Keratinocyte (primary cell): ENCODE measurements around the gene CCDC178. TPM values are rescaled to one million over a fixed set of nuclear protein-coding genes. Genes with fewer than 3 reads are reported as not detected.

ENCODE experiments used
- DNase-seq: peaks from one replicate; pipeline ENCODE4 v3.0.0-alpha.2; 2011; ENCODE audit warnings: low read depth, missing footprints, low spot score
- FAIRE-seq: peaks from 2 replicates; lab custom pipeline; 2011; peaks lifted over from hg19 to GRCh38; lab: Jason Lieb, UNC
- H2AFZ ChIP-seq: 2 replicates; pipeline ENCODE4 v1.6.0; 2012; ENCODE audit warnings: low read length, control low read depth, inconsistent platforms; ENCODE audit not compliant: control insufficient read depth
- H3K27ac ChIP-seq: 2 replicates; pipeline ENCODE4 v1.5.1; 2011; ENCODE audit warnings: low read length; ENCODE audit not compliant: control insufficient read depth, insufficient read depth
- H3K27me3 ChIP-seq: 3 replicates; pipeline ENCODE4 v1.6.0; 2011; ENCODE audit warnings: low read length; ENCODE audit not compliant: control insufficient read depth, insufficient read depth; ENCODE audit errors: extremely low read depth
- H3K36me3 ChIP-seq, 2 experiments: 2 replicates in 1 of 2; 3 replicates in 1 of 2; pipeline ENCODE4 v1.5.1; 2011; ENCODE audit warnings: low read length in 2 of 2, mild to moderate bottlenecking in 1 of 2; ENCODE audit not compliant: control insufficient read depth in 2 of 2, insufficient read depth in 2 of 2; ENCODE audit errors: extremely low read depth in 1 of 2
- H3K4me1 ChIP-seq: 3 replicates; pipeline ENCODE4 v1.5.1; 2011; ENCODE audit warnings: low read length; ENCODE audit not compliant: control insufficient read depth, insufficient read depth; ENCODE audit errors: extremely low read depth
- H3K4me2 ChIP-seq: 3 replicates; pipeline ENCODE4 v1.6.0; 2011; ENCODE audit warnings: low read depth, low read length; ENCODE audit not compliant: control insufficient read depth, insufficient read depth; ENCODE audit errors: extremely low read depth
- H3K4me3 ChIP-seq, 3 experiments: fragments of 200-600 bp in 1 of 3; sonication (generic) in 1 of 3; 2 replicates in 2 of 3; 3 replicates in 1 of 3; pipeline ENCODE4 v1.5.1; 2011 to 2016; ENCODE audit warnings: low read length in 3 of 3, mild to moderate bottlenecking in 3 of 3, control low read depth in 2 of 3, inconsistent platforms in 1 of 3, low read depth in 1 of 3, mixed read lengths in 1 of 3, mixed run types in 1 of 3, moderate library complexity in 1 of 3; ENCODE audit not compliant: control insufficient read depth in 2 of 3, insufficient read depth in 2 of 3; ENCODE audit errors: extremely low read depth in 1 of 3
- H3K79me2 ChIP-seq: 2 replicates; pipeline ENCODE4 v1.6.0; 2012; ENCODE audit warnings: low read length; ENCODE audit not compliant: control insufficient read depth, insufficient read depth
- H3K9ac ChIP-seq: 3 replicates; pipeline ENCODE4 v1.6.0; 2011; ENCODE audit warnings: low read length; ENCODE audit not compliant: control insufficient read depth, insufficient read depth; ENCODE audit errors: extremely low read depth
- H3K9me1 ChIP-seq: 3 replicates; pipeline ENCODE4 v1.6.0; 2011; ENCODE audit warnings: low read length; ENCODE audit not compliant: control insufficient read depth, insufficient read depth; ENCODE audit errors: extremely low read depth
- H3K9me3 ChIP-seq: 2 replicates; pipeline ENCODE4 v1.5.1; 2012; ENCODE audit warnings: low read depth, low read length; ENCODE audit not compliant: control insufficient read depth
- H4K20me1 ChIP-seq: 3 replicates; pipeline ENCODE4 v1.6.0; 2011; ENCODE audit warnings: low read length; ENCODE audit not compliant: control insufficient read depth, insufficient read depth; ENCODE audit errors: extremely low read depth
- EZH2 ChIP-seq: IDR thresholded peaks from one replicate; pipeline ENCODE4 v1.6.1; 2012; ENCODE audit warnings: inconsistent platforms, mild to moderate bottlenecking, low read length, moderate library complexity
- dilution Hi-C: fragments of 300-500 bp; cut with MboI; formaldehyde crosslinking; loops from one replicate; pipeline ENCODE4 v1.7.0; 2020; ENCODE audit warnings: low sequenced_read_pairs; ENCODE audit not compliant: extremely low pct_ligation_motif_present
- polyA plus RNA-seq, 5 experiments: library from polyadenylated mRNA; depleted of rRNA in 3 of 5; stranded (reverse) in 3 of 5; stranded (forward) in 1 of 5; unstranded in 1 of 5; fragments of >200 nt; gene quantifications; 1 replicate in 1 of 5; 2 replicates in 3 of 5; 3 replicates in 1 of 5; pipeline versions ENCODE4 v1.2.1 to v1.2.3, GENCODE V29; 2011 to 2012; ENCODE audit warnings: missing spikeins in 2 of 5, low read depth in 1 of 5, low replicate concordance in 1 of 5
- TF ChIP-seq, protein P1 (sequence below), 3 experiments: IDR thresholded peaks in 1 of 3; conservative IDR thresholded peaks in 1 of 3; optimal IDR thresholded peaks in 1 of 3; 2 replicates in 2 of 3; 3 replicates in 1 of 3; pipeline versions ENCODE3 to v1.5.1; 2011; ENCODE audit warnings: low read length in 3 of 3, mild to moderate bottlenecking in 3 of 3, moderate library complexity in 2 of 3, control low read depth in 1 of 3, inconsistent platforms in 1 of 3; ENCODE audit not compliant: insufficient read depth in 2 of 3; ENCODE audit errors: extremely low read depth in 1 of 3

The CCDC178 gene
- polyA plus RNA-seq, 1 donor (not counting 4 experiments of a cell fraction or from before 2014, with no cell fraction given): 0.14 TPM

DNA sequence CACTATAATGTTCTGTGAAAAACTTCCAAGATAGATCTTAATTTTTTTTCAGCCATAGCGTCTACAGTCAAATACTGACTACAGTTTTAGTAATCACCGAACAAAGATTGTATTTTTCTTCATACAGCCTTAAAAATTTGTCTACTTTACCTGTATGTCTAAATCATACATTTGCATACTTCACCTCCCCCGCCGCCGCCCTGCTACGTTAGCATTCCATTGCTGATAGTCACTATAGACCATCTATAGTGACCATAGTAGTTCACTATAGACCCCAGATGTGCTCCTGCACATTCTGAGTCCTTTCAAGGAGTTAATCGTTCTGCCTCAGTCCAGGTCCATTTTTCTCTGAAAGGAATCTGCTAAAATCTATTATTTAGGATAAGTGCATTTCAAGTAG, 325.0 kb downstream of the CCDC178 start:
- Histone ChIP-seq H3K27ac (no peak overlapping the region), H3K9me1 (no peaks in the 10 kb centered on the region), H3K4me2 (no peak overlapping the region), H3K79me2 (no peaks in the 10 kb centered on the region), H3K27me3 (no peaks in the 10 kb centered on the region), H4K20me1 (no peaks in the 10 kb centered on the region), H3K9me3 (no peaks in the 10 kb centered on the region), H2AFZ (no peak overlapping the region), H3K9ac (no peak overlapping the region), H3K4me3 (no peak overlapping the region), H3K36me3 (no peaks in the 10 kb centered on the region), H3K4me1 (no peaks in the 10 kb centered on the region)
- TF ChIP-seq, protein P1, sequence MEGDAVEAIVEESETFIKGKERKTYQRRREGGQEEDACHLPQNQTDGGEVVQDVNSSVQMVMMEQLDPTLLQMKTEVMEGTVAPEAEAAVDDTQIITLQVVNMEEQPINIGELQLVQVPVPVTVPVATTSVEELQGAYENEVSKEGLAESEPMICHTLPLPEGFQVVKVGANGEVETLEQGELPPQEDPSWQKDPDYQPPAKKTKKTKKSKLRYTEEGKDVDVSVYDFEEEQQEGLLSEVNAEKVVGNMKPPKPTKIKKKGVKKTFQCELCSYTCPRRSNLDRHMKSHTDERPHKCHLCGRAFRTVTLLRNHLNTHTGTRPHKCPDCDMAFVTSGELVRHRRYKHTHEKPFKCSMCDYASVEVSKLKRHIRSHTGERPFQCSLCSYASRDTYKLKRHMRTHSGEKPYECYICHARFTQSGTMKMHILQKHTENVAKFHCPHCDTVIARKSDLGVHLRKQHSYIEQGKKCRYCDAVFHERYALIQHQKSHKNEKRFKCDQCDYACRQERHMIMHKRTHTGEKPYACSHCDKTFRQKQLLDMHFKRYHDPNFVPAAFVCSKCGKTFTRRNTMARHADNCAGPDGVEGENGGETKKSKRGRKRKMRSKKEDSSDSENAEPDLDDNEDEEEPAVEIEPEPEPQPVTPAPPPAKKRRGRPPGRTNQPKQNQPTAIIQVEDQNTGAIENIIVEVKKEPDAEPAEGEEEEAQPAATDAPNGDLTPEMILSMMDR (optimal IDR thresholded peaks at IDR 0.05 in 1 of 3, IDR thresholded peaks at IDR 0.05 in 1 of 3, conservative IDR thresholded peaks at IDR 0.05 in 1 of 3; ENCODE audit: extremely low read depth in 1 of 3, insufficient read depth in 2 of 3, low read length in 3 of 3): no peak
- no peak for TF ChIP-seq EZH2
- FAIRE-seq (no peak), DNase-seq (no peak)
- dilution Hi-C loops: no loop called here

DNA sequence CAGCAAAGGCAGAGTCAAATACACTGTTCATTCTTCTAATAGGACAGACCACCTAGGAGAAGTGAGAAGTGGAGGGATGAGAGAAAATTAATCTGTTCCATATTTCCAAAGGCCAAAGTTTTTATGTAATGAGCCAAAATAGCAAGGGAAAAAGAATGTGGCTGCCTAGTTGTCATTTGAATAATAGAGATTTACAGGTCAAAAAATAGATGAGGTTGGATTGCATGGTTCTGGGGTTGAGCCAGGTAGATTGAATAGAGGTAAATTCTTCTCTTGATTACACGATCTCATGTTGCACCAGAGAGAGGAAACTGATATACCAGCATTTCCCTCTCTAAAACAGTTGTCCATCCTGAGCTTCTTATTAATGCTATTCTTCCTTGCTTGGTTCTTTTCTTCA, 325.8 kb downstream of the CCDC178 start:
- H3K9me1 ChIP-seq: no peaks in the 10 kb centered on the region
- H3K27ac ChIP-seq: no peak overlapping the region
- TF ChIP-seq, protein P1 (optimal IDR thresholded peaks at IDR 0.05 in 1 of 3, IDR thresholded peaks at IDR 0.05 in 1 of 3, conservative IDR thresholded peaks at IDR 0.05 in 1 of 3; ENCODE audit: extremely low read depth in 1 of 3, insufficient read depth in 2 of 3, low read length in 3 of 3): no peak
- TF ChIP-seq EZH2: no peak
- dilution Hi-C loops: no loop called here
- H2AFZ ChIP-seq: no peak overlapping the region
- no peaks in the 10 kb centered on the region for H3K79me2 ChIP-seq
- no peaks in the 10 kb centered on the region for H3K4me1 ChIP-seq
- FAIRE-seq (no peak), DNase-seq (no peak)
- H3K4me3 ChIP-seq: no peak overlapping the region
- no peaks in the 10 kb centered on the region for H3K36me3 ChIP-seq
- H3K4me2 ChIP-seq: no peak overlapping the region
- no peaks in the 10 kb centered on the region for H3K9me3 ChIP-seq
- no peaks in the 10 kb centered on the region for H3K27me3 ChIP-seq
- no peak overlapping the region for H3K9ac ChIP-seq
- no peaks in the 10 kb centered on the region for H4K20me1 ChIP-seq
